ENCODE measurements around the gene NEK11. TPM values are rescaled to one million over a fixed set of nuclear protein-coding genes. Genes with fewer than 3 reads are reported as not detected.

The NEK11 gene
- polyA plus RNA-seq, 3 donors = 0.31 to 0.56 (median 0.43) TPM

DNA sequence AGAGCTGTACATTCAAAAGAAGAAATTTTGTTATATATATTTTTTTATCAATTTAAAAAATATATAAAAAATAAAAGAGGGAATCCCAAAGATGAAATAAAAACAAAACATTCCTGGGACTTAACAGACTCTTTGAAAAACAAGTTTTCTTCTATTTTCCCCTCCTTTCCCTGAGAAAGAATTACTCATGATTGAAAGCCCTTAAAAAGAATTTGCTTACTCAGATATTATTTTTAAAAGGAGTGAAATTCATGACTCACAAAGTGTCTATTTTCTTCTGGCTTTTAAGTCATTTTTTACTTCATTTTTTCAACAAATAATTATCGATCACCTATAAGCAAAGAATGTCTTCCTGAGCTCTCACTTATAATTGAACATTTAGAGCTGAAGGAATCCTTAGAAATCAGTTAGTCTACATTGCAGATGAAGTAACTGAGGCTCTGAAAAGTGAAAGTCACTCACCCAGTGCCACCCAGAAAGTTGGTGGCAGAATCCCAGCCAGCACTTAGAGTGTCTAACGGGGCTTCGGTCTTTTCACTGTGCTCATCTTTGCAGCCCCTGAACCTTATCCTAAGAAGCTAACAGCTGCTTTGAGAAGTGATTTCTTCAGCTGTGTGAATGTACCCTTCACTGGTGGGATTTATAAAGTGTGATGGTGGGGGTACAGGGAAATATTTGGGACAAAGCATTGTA lies 312.4 kb downstream of the NEK11 start:
- Histone ChIP-seq H3K4me1 (ENCODE audit: control insufficient read depth in 1 of 2, insufficient read depth in 2 of 2, low read length in 2 of 2) (no peaks in the 10 kb centered on the region), H3K4me2 (replicated peaks; ENCODE audit: extremely low read depth, low read length, poor library complexity, severe bottlenecking) (no peak overlapping the region), H3K4me3 (replicated peaks in 1 of 3; ENCODE audit: low read depth in 2 of 3, low read length in 3 of 3) (no peak overlapping the region), H3K27ac (ENCODE audit: low read depth in 1 of 2, low read length in 2 of 2) (no peak overlapping the region), H2AFZ (ENCODE audit: insufficient read depth, low read depth, low read length, poor library complexity, severe bottlenecking) (no peak overlapping the region), H3K9ac (ENCODE audit: insufficient read depth, low read length, poor library complexity, severe bottlenecking) (no peak overlapping the region), H4K20me1 (ENCODE audit: insufficient read depth, low read length) (peaks cover 10% of the 10 kb centered on the region), H3K36me3 (replicated peaks in 1 of 2; ENCODE audit: control insufficient read depth in 1 of 2, insufficient read depth in 2 of 2, low read length in 2 of 2) (no peaks in the 10 kb centered on the region), H3K9me3 (replicated peaks in 1 of 2; ENCODE audit: control insufficient read depth in 1 of 2, insufficient read depth in 1 of 2, low read length in 2 of 2) (peaks cover 4% of the 10 kb centered on the region in 2 donors), H3K27me3 (ENCODE audit: control insufficient read depth in 2 of 2, insufficient read depth in 2 of 2, low read length in 2 of 2) (no peaks in the 10 kb centered on the region), H3K79me2 (ENCODE audit: insufficient read depth, low read length) (no peaks in the 10 kb centered on the region)
- Mint-ChIP-seq H3K36me3 (peaks cover 1 to 2% of the 10 kb centered on the region in 2 donors), H3K27me3 (ENCODE audit: low read depth in 3 of 3) (peaks cover 0 to 2% (median 0%) of the 10 kb centered on the region in 3 donors), H3K4me3 (no peak overlapping the region), H3K27ac (no peak overlapping the region), H3K9me3 (peaks cover 2 to 13% (median 7%) of the 10 kb centered on the region in 7 donors), H3K4me1 (no peaks in the 10 kb centered on the region)
- intact Hi-C loops (cut with micrococcal nuclease) = no loop called here
- TF ChIP-seq, protein P1, sequence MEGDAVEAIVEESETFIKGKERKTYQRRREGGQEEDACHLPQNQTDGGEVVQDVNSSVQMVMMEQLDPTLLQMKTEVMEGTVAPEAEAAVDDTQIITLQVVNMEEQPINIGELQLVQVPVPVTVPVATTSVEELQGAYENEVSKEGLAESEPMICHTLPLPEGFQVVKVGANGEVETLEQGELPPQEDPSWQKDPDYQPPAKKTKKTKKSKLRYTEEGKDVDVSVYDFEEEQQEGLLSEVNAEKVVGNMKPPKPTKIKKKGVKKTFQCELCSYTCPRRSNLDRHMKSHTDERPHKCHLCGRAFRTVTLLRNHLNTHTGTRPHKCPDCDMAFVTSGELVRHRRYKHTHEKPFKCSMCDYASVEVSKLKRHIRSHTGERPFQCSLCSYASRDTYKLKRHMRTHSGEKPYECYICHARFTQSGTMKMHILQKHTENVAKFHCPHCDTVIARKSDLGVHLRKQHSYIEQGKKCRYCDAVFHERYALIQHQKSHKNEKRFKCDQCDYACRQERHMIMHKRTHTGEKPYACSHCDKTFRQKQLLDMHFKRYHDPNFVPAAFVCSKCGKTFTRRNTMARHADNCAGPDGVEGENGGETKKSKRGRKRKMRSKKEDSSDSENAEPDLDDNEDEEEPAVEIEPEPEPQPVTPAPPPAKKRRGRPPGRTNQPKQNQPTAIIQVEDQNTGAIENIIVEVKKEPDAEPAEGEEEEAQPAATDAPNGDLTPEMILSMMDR (IDR thresholded peaks at IDR 0.05) = no peak
- no CpG with 5 or more reads among the region's 3 CpGs for WGBS (ENCODE audit: insufficient coverage)
- no peak for DNase-seq

DNA sequence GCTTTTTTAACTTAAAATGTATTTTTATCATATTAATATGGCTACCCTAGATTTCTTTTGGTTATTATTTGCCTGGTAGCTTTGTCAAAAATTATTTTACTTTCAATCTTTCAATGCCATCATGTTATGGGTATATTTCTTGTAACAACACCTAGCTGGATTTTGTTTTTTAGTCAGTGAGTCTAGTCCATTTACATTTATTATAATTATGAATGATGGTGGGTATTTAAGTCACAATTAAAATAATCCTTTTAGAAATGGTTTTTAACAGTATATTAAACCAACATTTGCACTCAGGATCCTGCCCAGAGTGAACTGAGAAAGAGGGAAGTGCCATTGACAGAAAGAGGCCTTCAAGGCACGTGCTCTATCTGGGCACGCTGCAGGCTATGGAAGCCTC lies 315.1 kb downstream of the NEK11 start:
- 100% methylated on average over 1 of the region's 2 CpGs for WGBS (ENCODE audit: insufficient coverage)
- H3K27me3 Mint-ChIP-seq (ENCODE audit: low read depth in 3 of 3) = peaks cover 0 to 2% (median 0%) of the 10 kb centered on the region in 3 donors
- Histone ChIP-seq H3K9ac (ENCODE audit: insufficient read depth, low read length, poor library complexity, severe bottlenecking) (no peak overlapping the region), H2AFZ (ENCODE audit: insufficient read depth, low read depth, low read length, poor library complexity, severe bottlenecking) (no peak overlapping the region), H3K4me2 (replicated peaks; ENCODE audit: extremely low read depth, low read length, poor library complexity, severe bottlenecking) (no peak overlapping the region), H4K20me1 (ENCODE audit: insufficient read depth, low read length) (peaks cover 10% of the 10 kb centered on the region), H3K79me2 (ENCODE audit: insufficient read depth, low read length) (no peaks in the 10 kb centered on the region), H3K36me3 (replicated peaks in 1 of 2; ENCODE audit: control insufficient read depth in 1 of 2, insufficient read depth in 2 of 2, low read length in 2 of 2) (no peaks in the 10 kb centered on the region), H3K4me1 (ENCODE audit: control insufficient read depth in 1 of 2, insufficient read depth in 2 of 2, low read length in 2 of 2) (no peaks in the 10 kb centered on the region), H3K9me3 (replicated peaks in 1 of 2; ENCODE audit: control insufficient read depth in 1 of 2, insufficient read depth in 1 of 2, low read length in 2 of 2) (peaks cover 4% of the 10 kb centered on the region in 2 donors), H3K27me3 (ENCODE audit: control insufficient read depth in 2 of 2, insufficient read depth in 2 of 2, low read length in 2 of 2) (no peaks in the 10 kb centered on the region), H3K27ac (ENCODE audit: low read depth in 1 of 2, low read length in 2 of 2) (no peak overlapping the region), H3K4me3 (replicated peaks in 1 of 3; ENCODE audit: low read depth in 2 of 3, low read length in 3 of 3) (no peak overlapping the region)
- H3K4me3 Mint-ChIP-seq = no peak overlapping the region
- intact Hi-C loops (cut with micrococcal nuclease) = no loop called here
- no peak for DNase-seq
- H3K27ac Mint-ChIP-seq = no peak overlapping the region
- TF ChIP-seq, protein P1 (IDR thresholded peaks at IDR 0.05) = no peak
- peaks cover 7 to 11% of the 10 kb centered on the region in 2 donors for H3K36me3 Mint-ChIP-seq
- H3K9me3 Mint-ChIP-seq = peaks cover 2 to 15% (median 9%) of the 10 kb centered on the region in 7 donors
- H3K4me1 Mint-ChIP-seq = no peaks in the 10 kb centered on the region
